GM23338 (cell line): ENCODE results near the gene COG6. TPM values are rescaled to one million over a fixed set of nuclear protein-coding genes. Genes with fewer than 3 reads are reported as not detected.

Source experiments
- ATAC-seq: fragments of 200-7000 bp; cut with Tn5 transposase; 3 replicates; pipeline ENCODE4 v1.9.1; 2020
- DNase-seq: peaks from one replicate; pipeline ENCODE4 v3.0.0-alpha.2; 2015; ENCODE audit warnings: low spot score
- H2AFZ ChIP-seq: fragments of 200-600 bp; sonication (generic); 2 replicates; pipeline ENCODE4 v1.8.0; 2016; ENCODE audit warnings: antibody characterized with exemption, mild to moderate bottlenecking, moderate library complexity
- H3F3A ChIP-seq: fragments of 200-600 bp; sonication (generic); replicated peaks from 2 replicates; pipeline ENCODE4 v1.8.0; 2017; ENCODE audit warnings: antibody characterized with exemption, mixed run types, low read depth
- H3K27ac ChIP-seq: fragments of 200-600 bp; sonication (generic); 2 replicates; pipeline ENCODE4 v1.6.1; 2016; ENCODE audit warnings: low read depth
- H3K27me3 ChIP-seq: fragments of 200-600 bp; sonication (generic); 2 replicates; pipeline ENCODE4 v1.8.0; 2016; ENCODE audit warnings: mild to moderate bottlenecking, mixed run types, moderate library complexity; ENCODE audit not compliant: insufficient read depth
- H3K36me3 ChIP-seq: fragments of 200-600 bp; sonication (generic); 2 replicates; pipeline ENCODE4 v1.8.0; 2016; ENCODE audit warnings: mild to moderate bottlenecking; ENCODE audit not compliant: insufficient read depth
- H3K4me1 ChIP-seq: fragments of 200-600 bp; sonication (generic); 2 replicates; pipeline ENCODE4 v1.8.0; 2016; ENCODE audit warnings: mild to moderate bottlenecking, moderate library complexity; ENCODE audit not compliant: insufficient read depth
- H3K4me2 ChIP-seq: fragments of 200-600 bp; sonication (generic); 2 replicates; pipeline ENCODE4 v1.7.1; 2017; ENCODE audit warnings: mixed run types
- H3K4me3 ChIP-seq: fragments of 200-600 bp; sonication (generic); 2 replicates; pipeline ENCODE4 v1.6.1; 2016; ENCODE audit warnings: mixed run types
- H3K79me2 ChIP-seq: fragments of 200-600 bp; sonication (generic); replicated peaks from 2 replicates; pipeline ENCODE4 v1.8.0; 2017; ENCODE audit warnings: mild to moderate bottlenecking; ENCODE audit not compliant: insufficient read depth
- H3K9me2 ChIP-seq: fragments of 200-600 bp; sonication (generic); 2 replicates; pipeline ENCODE4 v1.8.0; 2017; ENCODE audit not compliant: insufficient read depth
- H4K20me1 ChIP-seq: fragments of 200-600 bp; sonication (generic); replicated peaks from 2 replicates; pipeline ENCODE4 v1.8.0; 2017; ENCODE audit warnings: mild to moderate bottlenecking; ENCODE audit not compliant: insufficient read depth
- H3K27ac Mint-ChIP-seq: 2 replicates; pipeline ENCODE4 v1.8.0; 2020; ENCODE audit warnings: inconsistent platforms, mild to moderate bottlenecking, moderate library complexity, mixed read lengths
- H3K27me3 Mint-ChIP-seq: 3 replicates; pipeline ENCODE4 v1.8.0; 2022; ENCODE audit warnings: low read depth, mild to moderate bottlenecking, moderate library complexity, mixed read lengths, inconsistent platforms; ENCODE audit not compliant: insufficient read depth, poor library complexity
- H3K36me3 Mint-ChIP-seq: 3 replicates; pipeline ENCODE4 v1.8.0; 2021; ENCODE audit warnings: low read depth, mild to moderate bottlenecking, inconsistent platforms, moderate library complexity, mixed read lengths
- H3K4me1 Mint-ChIP-seq: 3 replicates; pipeline ENCODE4 v1.8.0; 2020; ENCODE audit warnings: mild to moderate bottlenecking, inconsistent platforms, mixed read lengths
- H3K4me3 Mint-ChIP-seq: 3 replicates; pipeline ENCODE4 v1.8.0; 2021; ENCODE audit warnings: moderate library complexity, mild to moderate bottlenecking, inconsistent platforms, mixed read lengths
- H3K9me3 Mint-ChIP-seq: 3 replicates; pipeline ENCODE4 v1.8.0; 2020; ENCODE audit warnings: moderate library complexity, mild to moderate bottlenecking, inconsistent platforms, mixed read lengths
- CREB1 ChIP-seq: fragments of 250-450 bp; sonication (Bioruptor Pico); IDR thresholded peaks from 2 replicates; pipeline ENCODE4 v1.5.0; 2020; ENCODE audit warnings: low read depth, mild to moderate bottlenecking, moderate library complexity
- CTCF ChIP-seq, 2 experiments: fragments of 200-600 bp in 1 of 2; sonication (generic) in 1 of 2; conservative IDR thresholded peaks; 2 replicates each; pipeline versions ENCODE4 v1.5.1 to v1.6.1; 2016 to 2017; ENCODE audit warnings: antibody characterized with exemption in 2 of 2, low read depth in 2 of 2, mild to moderate bottlenecking in 2 of 2, moderate library complexity in 1 of 2
- EZH2phosphoT487 ChIP-seq: fragments of 200-600 bp; sonication (generic); IDR thresholded peaks from one replicate; pipeline ENCODE4 v1.8.1; 2018; ENCODE audit warnings: antibody characterized with exemption; ENCODE audit not compliant: unreplicated experiment
- JUNB ChIP-seq: IDR thresholded peaks from one replicate; pipeline ENCODE4 v1.6.1; 2016; ENCODE audit warnings: antibody characterized with exemption; ENCODE audit not compliant: unreplicated experiment
- NANOG ChIP-seq: IDR thresholded peaks from 2 replicates; pipeline ENCODE4 v1.6.1; 2016; ENCODE audit warnings: antibody characterized with exemption, borderline replicate concordance
- POLR2AphosphoS5 ChIP-seq: IDR thresholded peaks from 2 replicates; pipeline ENCODE4 v1.6.1; 2016; ENCODE audit warnings: antibody characterized with exemption, low read depth
- REST ChIP-seq: IDR thresholded peaks from one replicate; pipeline ENCODE4 v1.6.1; 2018; ENCODE audit warnings: antibody characterized with exemption; ENCODE audit not compliant: unreplicated experiment
- STAT1 ChIP-seq: IDR thresholded peaks from one replicate; pipeline ENCODE4 v1.6.1; 2016; ENCODE audit warnings: antibody characterized with exemption; ENCODE audit not compliant: unreplicated experiment
- ZNF114 ChIP-seq: fragments of 250-450 bp; sonication (Bioruptor Pico); IDR thresholded peaks from 2 replicates; pipeline ENCODE4 v1.5.0; 2020; ENCODE audit warnings: mild to moderate bottlenecking, moderate library complexity
- ZNF462 ChIP-seq: fragments of 250-450 bp; sonication (Bioruptor Pico); IDR thresholded peaks from 2 replicates; pipeline ENCODE4 v1.5.0; 2020; ENCODE audit warnings: mild to moderate bottlenecking, moderate library complexity
- polyA plus RNA-seq: library from polyadenylated mRNA; unstranded; fragments of >200 nt; fragmentation: Nextera tagmentation; extraction: Ambion mirVana; gene quantifications from 2 replicates; pipeline ENCODE4 v1.2.1, GENCODE V29; 2016
- total RNA-seq: library from RNA; depleted of rRNA; stranded (reverse); fragments of >200 nt; shearing (Covaris generic); gene quantifications from 2 replicates; pipeline ENCODE4 v1.2.3, GENCODE V29; 2014

COG6 gene
- total and polyA plus RNA-seq, 2 experiments from 2014 or later: 10.0 to 23.6 TPM

GRCh38 chr13:39656325-39656677 lies 839 bp downstream of the COG6 start (continued):
- TF ChIP-seq CTCF (conservative IDR thresholded peaks at IDR 0.05; ENCODE audit: low read depth in 2 of 2) (no peak), STAT1 (no peak), ZNF114 (no peak), NANOG (no peak), EZH2phosphoT487 (no peak)

GRCh38 chr13:39663508-39663907 lies 8.0 kb downstream of the COG6 start:
- H3K27me3 ChIP-seq: no peaks in the 10 kb centered on the region
- Mint-ChIP-seq H3K27me3 (no peaks in the 10 kb centered on the region), H3K4me3 (no peak overlapping the region), H3K36me3 (no peaks in the 10 kb centered on the region; the same call in 2 of the 3 replicates), H3K9me3 (no peaks in the 10 kb centered on the region), H3K27ac (no peak overlapping the region), H3K4me1 (no peaks in the 10 kb centered on the region)
- H3K79me2 ChIP-seq: no peaks in the 10 kb centered on the region
- H3F3A ChIP-seq: no peaks in the 10 kb centered on the region
- H4K20me1 ChIP-seq: 0 out of 2 replicates have a peak, but pooled peaks cover 6% of the 10 kb centered on the region
- no peaks in the 10 kb centered on the region for H3K9me2 ChIP-seq
- no peak overlapping the region for H3K4me3 ChIP-seq
- no peak overlapping the region for H2AFZ ChIP-seq
- 0 out of 2 replicates have a peak, but pooled peaks cover 7% of the 10 kb centered on the region for H3K36me3 ChIP-seq
- DNase-seq (no peak), ATAC-seq (no peak)
- no peak overlapping the region for H3K4me2 ChIP-seq
- H3K27ac ChIP-seq: no peak overlapping the region
- H3K4me1 ChIP-seq: no peaks in the 10 kb centered on the region
- TF ChIP-seq REST (no peak), CREB1 (no peak), JUNB (no peak)

GRCh38 chr13:39663958-39664357 lies 8.5 kb downstream of the COG6 start:
- no peaks in the 10 kb centered on the region for H3K27me3 Mint-ChIP-seq
- ATAC-seq: no peak
- H3K4me3 ChIP-seq: no peak overlapping the region
- H3K4me1 Mint-ChIP-seq: no peaks in the 10 kb centered on the region
- no peaks in the 10 kb centered on the region for H3K4me1 ChIP-seq
- H3K27me3 ChIP-seq: no peaks in the 10 kb centered on the region
- 0 out of 2 replicates have a peak, but pooled peaks cover 7% of the 10 kb centered on the region for H3K36me3 ChIP-seq
- no peaks in the 10 kb centered on the region for H3K9me3 Mint-ChIP-seq
- H3K4me2 ChIP-seq: no peak overlapping the region
- H3K36me3 Mint-ChIP-seq: no peaks in the 10 kb centered on the region; the same call in 2 of the 3 replicates
- H3K27ac Mint-ChIP-seq: no peak overlapping the region
- no peak overlapping the region for H2AFZ ChIP-seq
- no peaks in the 10 kb centered on the region for H3K9me2 ChIP-seq
- 0 out of 2 replicates have a peak, but pooled peaks cover 3% of the 10 kb centered on the region for H4K20me1 ChIP-seq
- no peak overlapping the region for H3K4me3 Mint-ChIP-seq
- H3K79me2 ChIP-seq: no peaks in the 10 kb centered on the region
- DNase-seq: no peak
- no peak overlapping the region for H3K27ac ChIP-seq
- H3F3A ChIP-seq: no peaks in the 10 kb centered on the region
- TF ChIP-seq ZNF462 (CRISPR knock-in tag): no peak
- TF ChIP-seq POLR2AphosphoS5: no peak
